GM04503 (cell line): ENCODE data around the gene ECHS1.

ENCODE experiments used
- DNase-seq: peaks from one replicate; pipeline ENCODE4 v3.0.0-alpha.2; 2012; ENCODE audit warnings: low read depth

The ECHS1 gene

GRCh38 chr10:133341983-133342382 is 31.2 kb downstream of the ECHS1 start:
- DNase-seq, result no peak

GRCh38 chr10:133339708-133340380 is 33.3 kb downstream of the ECHS1 start:
- no peak for DNase-seq

DNA sequence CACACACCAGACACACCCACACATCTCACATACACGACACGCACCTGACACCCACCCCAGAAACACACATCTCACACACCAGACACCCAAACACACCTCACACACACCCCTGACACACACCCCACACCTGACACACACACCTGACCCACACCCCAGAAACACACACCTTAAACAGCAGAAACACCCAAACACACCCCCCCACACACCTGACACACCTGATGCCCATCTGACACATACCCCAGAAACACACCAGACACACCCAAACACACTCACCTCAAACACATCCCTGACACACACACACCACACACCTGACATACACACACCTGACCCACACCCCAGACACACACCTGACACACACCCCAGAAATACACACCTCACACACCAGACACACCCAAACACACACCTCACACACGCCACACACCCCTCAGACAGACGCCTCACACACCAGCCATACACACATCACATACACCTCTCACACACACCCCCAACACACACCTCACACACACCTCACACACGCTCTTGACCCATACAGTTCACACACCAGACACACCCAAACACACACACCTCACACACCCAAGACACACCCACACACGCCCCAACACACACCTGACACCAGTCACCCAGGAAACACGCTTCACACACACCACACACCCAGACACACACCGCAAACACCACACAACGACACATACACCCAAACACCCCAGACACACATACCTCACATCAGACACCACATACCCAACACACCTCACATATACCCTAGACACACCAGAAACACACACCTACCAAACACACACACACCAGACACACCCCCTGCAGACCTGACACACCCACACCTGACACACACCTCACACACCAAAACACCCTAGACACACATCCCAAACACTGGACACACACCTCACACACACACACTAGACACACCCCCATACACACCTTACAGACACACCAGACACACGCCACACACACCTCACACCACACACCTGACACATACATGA is 34.8 kb downstream of the ECHS1 start:
- DNase-seq, result no peak

DNA sequence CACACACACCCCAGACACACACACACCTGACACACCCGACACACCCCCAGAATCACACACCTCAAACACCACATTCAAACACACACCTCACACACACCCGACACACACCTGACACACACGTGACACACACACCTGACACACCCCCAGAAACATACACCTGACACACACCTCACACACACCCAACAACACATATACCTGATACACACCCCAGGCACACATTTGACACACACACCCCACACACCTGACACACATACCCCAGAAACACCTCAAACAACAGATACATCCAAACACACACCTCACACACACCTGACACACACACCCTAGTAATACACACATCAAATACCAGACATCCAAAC is 35.8 kb downstream of the ECHS1 start:
- DNase-seq, result no peak

DNA sequence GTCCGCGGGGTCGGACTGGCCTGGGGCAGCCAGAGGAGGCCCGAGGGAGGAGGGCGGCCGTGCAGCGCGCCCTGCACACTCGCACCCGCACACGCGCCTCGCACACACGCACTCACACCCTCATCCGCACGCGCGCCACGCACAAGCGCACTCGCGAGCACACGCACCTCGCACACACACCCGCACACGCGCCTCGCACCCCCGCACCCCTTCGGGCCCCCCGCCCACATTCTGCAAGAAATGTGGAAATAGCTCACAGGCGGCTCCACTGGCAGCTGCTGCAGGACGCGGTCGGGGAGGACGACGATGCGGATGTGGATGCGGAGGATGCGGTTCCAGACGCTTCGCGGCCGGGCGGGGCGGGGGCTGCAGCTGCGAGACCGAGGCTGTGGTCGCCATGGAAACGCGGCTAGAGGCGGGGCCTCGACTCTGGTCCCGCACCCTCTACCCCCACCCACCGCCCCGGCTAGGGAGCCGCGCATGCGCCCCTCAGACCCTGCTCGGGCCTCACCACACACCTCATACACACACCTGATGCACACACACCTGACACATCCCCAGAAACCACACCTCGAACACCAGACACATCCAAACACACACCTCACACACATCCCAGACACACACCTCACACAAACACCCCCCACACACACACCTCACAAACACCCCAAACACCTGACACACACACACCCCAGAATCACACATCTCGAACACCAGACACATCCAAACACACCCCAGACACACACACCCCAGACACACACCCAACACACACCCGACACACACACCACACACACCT is 36.4 kb downstream of the ECHS1 start, which contains the start of gene CALY:
Gene CALY, minus strand, starts transcription at position 320 of the 793 bp plus-strand sequence. CDS start 7,907 bp downstream, outside the sequence.
- no peak for DNase-seq

- DNase-seq, result no peak
These were observed 37.0 kb downstream of the ECHS1 start for GRCh38 chr10:133336118-133336576.

- DNase-seq, result no peak
These were observed 37.7 kb downstream of the ECHS1 start for GRCh38 chr10:133335246-133336117.

DNA sequence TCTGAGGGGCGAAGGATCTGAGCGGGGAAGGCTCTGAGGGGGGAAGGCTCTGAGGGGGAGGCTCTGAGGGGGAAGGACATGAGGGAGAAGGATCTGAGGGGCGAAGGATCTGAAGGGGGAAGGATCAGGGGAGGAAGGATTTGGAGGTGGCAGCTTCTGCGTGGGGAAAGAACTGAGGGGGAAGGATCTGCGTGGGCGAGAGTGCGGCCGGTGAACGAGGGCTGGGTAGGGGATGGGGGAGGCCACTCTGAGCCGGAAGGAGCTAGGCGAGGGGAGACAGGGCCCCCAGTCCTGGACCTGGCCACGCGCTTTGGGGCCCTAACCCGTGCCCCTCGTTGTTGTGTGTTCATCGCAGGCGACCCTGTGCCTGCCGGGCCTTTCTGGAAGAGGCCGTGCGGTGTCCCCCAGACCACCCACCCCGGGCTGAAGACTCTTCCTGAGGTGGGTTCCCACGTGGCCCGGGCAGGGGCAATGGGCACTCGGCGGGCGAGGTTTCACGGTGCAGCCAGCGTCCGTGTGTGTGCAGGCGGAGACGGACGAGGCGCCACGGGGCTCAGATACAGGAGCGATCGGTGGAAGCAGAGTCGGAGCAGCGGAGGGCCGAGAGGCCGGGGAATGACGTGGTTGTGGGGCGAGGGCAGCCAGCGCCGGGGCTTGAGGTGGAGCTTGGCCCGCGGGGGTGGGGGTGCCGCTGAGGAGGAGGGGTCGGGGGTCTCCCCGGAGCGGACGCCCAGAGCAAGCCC is 38.5 kb downstream of the ECHS1 start:
- no peak for DNase-seq

DNA sequence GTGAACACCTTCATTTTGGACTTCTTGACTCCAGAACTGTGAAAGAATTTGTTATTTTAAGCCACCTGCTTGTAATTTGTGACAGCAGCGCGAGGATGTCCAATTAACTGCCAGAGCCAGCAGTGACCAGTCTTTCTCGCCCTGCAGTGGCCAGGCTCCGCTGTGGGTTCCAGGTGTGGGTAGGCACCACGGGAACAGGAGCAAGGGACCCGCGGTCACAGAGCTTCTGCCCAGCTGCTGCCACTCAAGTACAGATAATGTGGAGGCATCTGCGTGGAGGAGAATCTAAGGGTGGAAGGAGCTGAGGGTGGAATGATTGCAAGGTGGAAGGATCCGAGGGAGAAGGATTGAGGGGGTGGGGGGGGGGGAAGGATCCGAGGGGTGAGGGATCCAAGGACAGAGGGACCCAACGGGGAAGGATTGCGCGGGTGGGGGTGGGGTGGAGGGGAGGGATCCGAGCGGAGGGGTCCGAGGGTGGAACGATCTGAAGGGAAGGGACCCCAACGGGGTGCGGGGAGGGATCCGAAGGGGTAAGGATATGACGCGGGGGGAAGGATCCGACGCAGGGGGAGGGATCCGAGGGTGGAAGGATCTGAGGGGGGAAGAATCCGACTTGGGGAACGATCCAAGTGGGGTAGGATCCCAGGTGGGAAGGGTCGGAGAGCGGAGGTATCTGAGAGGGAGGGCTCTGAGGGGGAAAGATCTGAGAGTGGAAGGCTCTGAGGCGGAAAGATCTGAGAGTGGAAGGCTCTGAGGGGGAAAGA is 40.0 kb downstream of the ECHS1 start:
- no peak for DNase-seq

DNA sequence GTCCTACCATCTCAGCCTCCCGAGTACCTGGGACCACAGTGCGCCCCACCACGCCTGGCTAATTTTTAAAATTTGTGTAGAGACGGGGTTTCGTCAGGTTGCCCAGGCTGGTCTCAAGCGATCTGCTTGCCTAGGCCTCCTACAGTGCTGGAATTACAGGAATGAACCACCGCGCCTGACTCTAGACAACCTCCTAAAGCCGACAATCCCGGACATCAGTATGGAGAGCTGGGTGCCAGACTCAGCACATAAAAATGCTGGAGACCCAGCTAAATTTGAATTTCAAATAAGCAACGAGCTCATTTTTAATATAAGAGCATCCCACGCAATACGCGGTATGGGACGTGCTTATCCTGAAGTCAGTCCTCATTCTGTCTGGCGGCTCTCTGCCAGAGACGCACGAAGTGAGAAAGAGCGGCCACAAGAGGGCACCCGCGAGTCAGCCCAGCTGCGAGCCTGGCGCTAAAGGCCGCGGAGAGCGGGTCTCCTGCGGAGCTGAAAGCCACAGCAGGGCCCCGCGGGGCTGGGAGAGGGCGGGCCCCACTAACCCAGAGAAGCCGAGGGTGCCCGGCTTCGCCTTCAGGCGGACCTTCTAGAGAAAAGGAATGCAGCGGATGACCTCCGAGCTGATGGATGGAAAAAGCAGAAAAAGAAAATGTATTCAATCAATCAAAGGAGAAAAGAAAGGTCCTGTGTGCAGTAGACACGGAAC is 43.5 kb downstream of the ECHS1 start:
- DNase-seq, result no peak

DNA sequence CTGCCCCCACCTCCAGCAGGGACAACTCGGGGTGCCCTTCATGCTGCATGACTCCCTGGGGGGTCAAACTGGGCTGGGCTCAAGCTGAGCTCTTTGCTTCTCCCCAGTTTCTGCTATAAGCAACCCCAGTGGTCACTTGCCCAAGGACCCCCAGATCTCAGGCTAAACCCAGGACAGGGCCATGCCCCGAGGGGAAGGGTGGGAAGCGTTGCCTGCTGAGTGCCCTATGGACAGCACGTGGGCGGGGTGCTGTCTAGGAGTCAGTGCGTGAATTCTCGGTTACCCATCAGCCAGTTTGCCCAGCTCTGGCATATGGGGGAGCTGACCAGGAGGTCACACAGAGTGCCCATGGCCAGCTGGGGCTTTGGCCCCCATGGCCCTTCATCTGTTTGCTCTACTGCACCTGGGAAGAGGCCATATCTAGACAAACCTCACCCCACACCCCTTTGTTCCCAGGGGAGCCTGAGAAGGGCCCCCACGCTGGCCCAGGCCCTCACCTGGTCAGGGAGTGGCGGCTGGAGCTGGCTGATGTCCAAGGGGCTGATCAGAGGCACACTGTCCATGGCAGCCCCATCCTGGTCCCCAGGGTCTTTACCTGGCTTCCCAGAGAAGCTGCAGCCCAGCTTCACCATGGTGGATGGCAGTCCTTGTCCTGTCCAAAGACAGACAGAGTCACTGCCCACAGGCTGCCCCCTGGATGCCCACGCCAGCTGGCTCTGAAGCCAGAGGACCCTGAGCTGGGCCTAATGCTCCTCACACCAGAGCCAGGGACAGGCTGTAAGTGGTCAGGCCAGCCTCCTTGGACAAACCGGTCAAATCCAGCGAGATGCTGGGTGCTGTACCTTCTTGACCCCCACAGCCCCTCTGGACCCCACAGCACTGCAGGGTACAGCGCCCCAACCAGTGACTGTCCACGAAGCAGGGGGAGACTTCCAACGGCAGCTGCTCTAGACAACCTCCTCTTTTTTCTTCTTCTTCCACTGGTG is 44.5 kb downstream of the ECHS1 start:
- DNase-seq, result no peak

GRCh38 chr10:133327651-133328357 is 45.4 kb downstream of the ECHS1 start:
- no peak for DNase-seq

- DNase-seq, result no peak
These were observed 46.2 kb downstream of the ECHS1 start for GRCh38 chr10:133326745-133327650.

DNA sequence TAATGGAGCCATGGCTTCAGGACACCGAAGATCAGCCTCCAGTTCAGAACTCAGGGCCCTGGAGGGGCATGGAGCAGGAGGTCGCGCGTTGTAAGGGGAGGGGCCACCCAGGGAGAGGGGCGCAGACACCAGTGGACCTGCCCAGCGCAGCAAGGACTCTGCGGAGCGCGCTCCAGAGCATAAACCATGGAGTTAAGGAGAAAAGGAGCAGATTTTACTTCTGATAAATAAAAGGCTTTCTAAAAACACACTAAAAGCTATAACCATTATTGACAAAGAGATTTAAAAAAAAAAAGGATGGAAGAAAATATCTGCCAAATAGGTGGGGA is 47.0 kb downstream of the ECHS1 start:
- DNase-seq, result no peak

- no peak for DNase-seq
These were observed 47.5 kb downstream of the ECHS1 start for GRCh38 chr10:133325440-133326222.
